ENCODE data around the gene EHF. TPM values are rescaled to one million over a fixed set of nuclear protein-coding genes. Genes with fewer than 3 reads are reported as not detected.

The EHF gene
- total RNA-seq, 4 donors from 2014 or later, result 0.13 to 30.0 (median 1.0) TPM

GRCh38 chr11:34649597-34649996, 28.7 kb downstream of the EHF start:
- Histone ChIP-seq H3K4me3 (no peak overlapping the region), H3K4me1 (no peaks in the 10 kb centered on the region), H3K27me3 (peaks cover 10% of the 10 kb centered on the region), H3K27ac (no peak overlapping the region), H3K9me3 (no peaks in the 10 kb centered on the region), H3K36me3 (no peaks in the 10 kb centered on the region)
- WGBS, 2 donors (ENCODE audit: low coverage in 1 of 2), result 88% methylated on average over 2 of the region's 2 CpGs; no CpG with 5 or more reads in 1 of the 2 donors
- no peak for TF ChIP-seq EP300 (IDR thresholded peaks at IDR 0.05)
- no peak for TF ChIP-seq CTCF (IDR thresholded peaks at IDR 0.05)
- ATAC-seq, result no peak

- no peak overlapping the region for H3K4me3 ChIP-seq
- no peak overlapping the region for H3K27ac ChIP-seq
- peaks cover 10% of the 10 kb centered on the region for H3K27me3 ChIP-seq
- H3K36me3 ChIP-seq, result no peaks in the 10 kb centered on the region
- no peaks in the 10 kb centered on the region for H3K9me3 ChIP-seq
- TF ChIP-seq POLR2A (IDR thresholded peaks at IDR 0.05) (no peak), CTCF (IDR thresholded peaks at IDR 0.05) (no peak)
- no peak for ATAC-seq
- 49 to 66% methylated on average over 5 to 6 of the region's 6 CpGs for WGBS, 2 donors (ENCODE audit: low coverage in 1 of 2)
- no peaks in the 10 kb centered on the region for H3K4me1 ChIP-seq
Measured at GRCh38 chr11:34650528-34650927, 29.6 kb downstream of the EHF start.

- Histone ChIP-seq H3K36me3 (no peaks in the 10 kb centered on the region), H3K27me3 (peaks cover 10% of the 10 kb centered on the region), H3K4me3 (no peak overlapping the region), H3K4me1 (no peaks in the 10 kb centered on the region), H3K9me3 (no peaks in the 10 kb centered on the region), H3K27ac (no peak overlapping the region)
- no peak for ATAC-seq
- TF ChIP-seq CTCF (IDR thresholded peaks at IDR 0.05), result no peak
- TF ChIP-seq POLR2A (IDR thresholded peaks at IDR 0.05), result no peak
- TF ChIP-seq POLR2AphosphoS5 (IDR thresholded peaks at IDR 0.05), result no peak
- TF ChIP-seq EP300 (IDR thresholded peaks at IDR 0.05), result no peak
- 56 to 88% methylated on average over 2 to 3 of the region's 3 CpGs for WGBS, 2 donors (ENCODE audit: low coverage in 1 of 2)
Measured at GRCh38 chr11:34651551-34651950, 30.7 kb downstream of the EHF start.

- peaks cover 10% of the 10 kb centered on the region for H3K27me3 ChIP-seq
- ATAC-seq, result no peak
- no peaks in the 10 kb centered on the region for H3K9me3 ChIP-seq
- H3K4me1 ChIP-seq, result no peaks in the 10 kb centered on the region
- 86 to 87% methylated on average over 5 to 6 of the region's 6 CpGs for WGBS, 2 donors (ENCODE audit: low coverage in 1 of 2)
- TF ChIP-seq POLR2AphosphoS5 (IDR thresholded peaks at IDR 0.05) (no peak), POLR2A (IDR thresholded peaks at IDR 0.05) (no peak), EP300 (IDR thresholded peaks at IDR 0.05) (no peak), CTCF (IDR thresholded peaks at IDR 0.05) (no peak)
- H3K36me3 ChIP-seq, result no peaks in the 10 kb centered on the region
- no peak overlapping the region for H3K27ac ChIP-seq
- no peak overlapping the region for H3K4me3 ChIP-seq
Measured at GRCh38 chr11:34652191-34652973, 31.5 kb downstream of the EHF start.

- no peak overlapping the region for H3K27ac ChIP-seq
- H3K4me1 ChIP-seq, result no peaks in the 10 kb centered on the region
- 85 to 100% methylated on average over 2 to 3 of the region's 3 CpGs for WGBS, 2 donors (ENCODE audit: low coverage in 1 of 2)
- TF ChIP-seq POLR2A (IDR thresholded peaks at IDR 0.05), result no peak
- TF ChIP-seq EP300 (IDR thresholded peaks at IDR 0.05), result no peak
- TF ChIP-seq POLR2AphosphoS5 (IDR thresholded peaks at IDR 0.05), result no peak
- no peak for TF ChIP-seq CTCF (IDR thresholded peaks at IDR 0.05)
- ATAC-seq, result no peak
- H3K27me3 ChIP-seq, result peaks cover 10% of the 10 kb centered on the region
- H3K4me3 ChIP-seq, result no peak overlapping the region
- H3K36me3 ChIP-seq, result no peaks in the 10 kb centered on the region
- H3K9me3 ChIP-seq, result no peaks in the 10 kb centered on the region
Measured at GRCh38 chr11:34653031-34653430, 32.1 kb downstream of the EHF start.

Measured in gastroesophageal sphincter (tissue), 4 donors.